ENCODE measurements around the gene CERS2.

DNA sequence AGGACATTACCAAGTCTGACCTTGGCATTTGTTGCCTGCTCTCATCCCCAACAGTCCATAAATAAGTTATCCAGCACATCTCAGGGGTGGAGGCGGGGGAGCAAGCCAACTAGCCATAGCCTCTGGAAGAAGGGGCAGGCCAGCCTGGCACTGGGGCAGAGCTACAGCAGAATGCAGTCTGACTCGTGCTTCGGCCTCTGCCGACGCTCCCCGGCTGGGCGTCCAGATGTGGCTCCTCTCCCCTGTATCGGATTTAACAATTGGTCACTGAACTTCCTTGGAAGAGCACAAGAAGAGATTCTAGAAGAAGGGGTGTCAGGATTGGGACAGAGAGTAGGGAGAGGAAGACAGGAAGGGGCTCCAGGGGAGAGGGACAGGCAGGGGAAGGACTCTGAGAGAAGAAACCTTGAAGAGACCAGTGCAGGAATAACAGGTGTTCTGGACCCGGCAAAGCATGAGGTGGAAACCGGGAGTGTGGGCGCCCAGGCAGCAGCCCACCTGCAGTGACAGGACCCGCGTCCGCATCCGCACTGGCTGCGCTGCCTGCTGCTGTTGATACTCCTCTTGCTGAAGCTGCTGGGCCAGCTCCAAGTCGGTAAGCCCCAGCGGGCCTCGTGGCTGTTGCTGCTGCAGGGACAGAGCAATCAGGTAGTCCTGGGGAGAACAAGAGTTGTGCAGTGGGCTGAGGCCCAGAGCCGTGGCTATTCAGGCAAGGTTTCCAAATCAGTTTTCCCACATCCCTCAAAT lies 22.7 kb upstream of the CERS2 start:
- TF ChIP-seq, protein P1, sequence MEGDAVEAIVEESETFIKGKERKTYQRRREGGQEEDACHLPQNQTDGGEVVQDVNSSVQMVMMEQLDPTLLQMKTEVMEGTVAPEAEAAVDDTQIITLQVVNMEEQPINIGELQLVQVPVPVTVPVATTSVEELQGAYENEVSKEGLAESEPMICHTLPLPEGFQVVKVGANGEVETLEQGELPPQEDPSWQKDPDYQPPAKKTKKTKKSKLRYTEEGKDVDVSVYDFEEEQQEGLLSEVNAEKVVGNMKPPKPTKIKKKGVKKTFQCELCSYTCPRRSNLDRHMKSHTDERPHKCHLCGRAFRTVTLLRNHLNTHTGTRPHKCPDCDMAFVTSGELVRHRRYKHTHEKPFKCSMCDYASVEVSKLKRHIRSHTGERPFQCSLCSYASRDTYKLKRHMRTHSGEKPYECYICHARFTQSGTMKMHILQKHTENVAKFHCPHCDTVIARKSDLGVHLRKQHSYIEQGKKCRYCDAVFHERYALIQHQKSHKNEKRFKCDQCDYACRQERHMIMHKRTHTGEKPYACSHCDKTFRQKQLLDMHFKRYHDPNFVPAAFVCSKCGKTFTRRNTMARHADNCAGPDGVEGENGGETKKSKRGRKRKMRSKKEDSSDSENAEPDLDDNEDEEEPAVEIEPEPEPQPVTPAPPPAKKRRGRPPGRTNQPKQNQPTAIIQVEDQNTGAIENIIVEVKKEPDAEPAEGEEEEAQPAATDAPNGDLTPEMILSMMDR (IDR thresholded peaks at IDR 0.05 in 4 of 5, conservative IDR thresholded peaks at IDR 0.05 in 1 of 5) = no peak
- TF ChIP-seq POLR2A (IDR thresholded peaks at IDR 0.05) = no peak

Measured in gastrocnemius medialis (tissue), 4 donors.